HG03558 (cell line): Measurements from ENCODE around the gene PAGE4.

Source experiments
- ATAC-seq: cut with Tn5 transposase; IDR thresholded peaks from one replicate; pipeline ENCODE4 v1.9.1; 2021; ENCODE audit warnings: moderate number of reproducible peaks; ENCODE audit not compliant: unreplicated experiment; ENCODE audit errors: extremely low read depth

Gene PAGE4, protein sequence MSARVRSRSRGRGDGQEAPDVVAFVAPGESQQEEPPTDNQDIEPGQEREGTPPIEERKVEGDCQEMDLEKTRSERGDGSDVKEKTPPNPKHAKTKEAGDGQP

DNA sequence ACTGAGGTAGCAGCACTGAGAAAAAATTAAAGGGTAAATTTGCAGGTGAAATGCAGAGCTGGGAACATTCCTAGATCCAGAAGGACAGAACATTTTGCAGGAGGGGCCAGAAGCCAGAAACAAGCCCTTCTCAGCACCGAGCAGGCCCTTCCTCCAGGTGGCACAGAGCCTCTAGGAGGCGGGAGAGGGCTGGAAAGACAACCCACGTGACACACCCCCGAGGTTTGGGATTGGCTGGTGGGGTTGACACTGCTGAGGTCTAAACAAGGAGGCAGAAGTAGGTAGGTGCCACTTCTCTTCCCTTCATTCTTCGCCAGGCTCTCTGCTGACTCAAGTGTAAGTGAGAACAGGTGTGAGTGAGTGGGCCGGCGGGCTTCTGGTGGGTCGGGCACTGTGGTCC is at the start of gene PAGE4:
TSS of gene PAGE4 (plus strand) at position 288 of the 400 bp plus-strand sequence. CDS start 1,126 bp downstream, outside the sequence.
- no peak for ATAC-seq

DNA sequence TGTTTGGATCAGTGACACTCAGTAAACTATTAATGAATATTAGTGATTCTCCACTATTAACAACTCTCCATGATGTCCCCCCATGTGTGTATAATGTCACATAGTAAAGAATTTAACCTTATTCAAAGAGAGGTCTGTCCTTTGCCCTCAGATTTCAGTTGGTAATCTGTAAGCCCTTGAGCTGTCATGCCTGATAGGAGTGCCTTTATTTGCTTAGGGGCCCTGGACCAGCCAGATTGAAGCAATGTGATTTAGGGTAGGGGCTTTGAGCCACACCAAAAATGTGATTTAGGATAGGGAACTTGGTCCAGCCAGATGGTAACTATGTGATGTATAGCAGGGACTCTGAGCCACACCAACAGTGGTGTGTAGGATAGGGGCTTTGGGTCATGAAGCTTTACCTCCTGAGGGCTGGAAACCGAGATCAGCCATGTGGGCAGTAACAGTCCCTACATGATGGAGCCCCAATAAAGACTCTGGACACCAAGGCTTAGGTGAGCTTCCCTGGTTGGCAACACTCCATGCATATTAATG is 44.3 kb upstream of the PAGE4 start:
- no peak for ATAC-seq

DNA sequence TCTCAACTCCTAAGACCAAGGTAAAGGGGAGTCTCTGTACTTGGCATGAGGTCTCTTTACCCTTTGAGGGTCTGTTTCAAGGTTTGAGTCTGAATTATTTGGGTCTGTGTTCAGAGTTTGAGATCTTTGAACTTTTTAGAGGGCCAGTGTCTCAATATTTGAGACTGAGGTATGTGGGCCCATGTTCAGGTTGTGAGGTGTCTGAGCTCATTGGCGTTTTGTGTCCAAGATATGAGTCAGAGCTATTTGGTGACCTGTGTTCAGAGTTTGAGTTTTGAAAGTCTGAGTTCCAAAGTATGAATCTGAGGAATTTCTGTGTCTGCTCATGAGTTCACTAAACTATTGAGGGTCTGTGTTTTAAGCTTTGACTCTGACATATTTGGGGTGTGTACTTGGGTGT is 36.7 kb upstream of the PAGE4 start:
- ATAC-seq: no peak

DNA sequence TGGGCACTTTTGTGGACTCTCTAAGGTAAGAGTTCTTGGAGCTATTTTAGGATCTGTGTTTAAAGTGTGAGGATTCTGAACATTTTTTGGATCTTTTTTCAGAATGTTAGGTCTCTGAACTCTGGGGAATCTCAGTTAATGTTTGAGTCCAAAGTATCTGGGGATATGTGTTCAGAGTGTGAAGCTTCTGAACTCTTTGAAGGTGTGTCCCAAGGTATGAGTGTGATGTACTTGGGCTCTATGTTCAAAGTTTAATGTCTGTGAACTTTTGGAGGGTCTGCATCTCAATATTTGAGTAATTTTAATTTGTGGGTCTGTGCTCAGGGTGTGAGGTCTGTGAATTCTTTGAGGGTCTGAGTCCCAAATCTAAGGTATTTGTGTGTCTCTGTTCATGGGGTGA is 35.4 kb upstream of the PAGE4 start:
- no peak for ATAC-seq

DNA sequence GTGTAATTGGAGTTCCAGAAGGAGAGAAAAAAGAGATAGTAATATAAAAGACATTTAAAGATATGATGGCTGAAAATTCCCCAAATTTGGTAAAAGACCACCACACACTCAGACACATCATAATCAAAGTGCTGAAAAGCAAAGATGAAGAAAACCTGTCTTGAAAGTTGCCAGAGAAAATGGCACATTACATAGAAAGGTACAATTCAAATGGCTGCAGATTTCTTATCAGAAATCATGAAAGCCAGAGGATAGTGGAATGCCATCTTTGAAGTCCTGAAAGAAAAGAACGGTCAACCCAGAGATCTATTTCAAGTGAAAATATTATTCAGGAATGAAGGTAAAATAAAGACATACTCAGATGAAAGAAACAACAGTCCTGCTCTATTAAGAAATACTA is 29.3 kb upstream of the PAGE4 start:
- ATAC-seq: no peak

DNA sequence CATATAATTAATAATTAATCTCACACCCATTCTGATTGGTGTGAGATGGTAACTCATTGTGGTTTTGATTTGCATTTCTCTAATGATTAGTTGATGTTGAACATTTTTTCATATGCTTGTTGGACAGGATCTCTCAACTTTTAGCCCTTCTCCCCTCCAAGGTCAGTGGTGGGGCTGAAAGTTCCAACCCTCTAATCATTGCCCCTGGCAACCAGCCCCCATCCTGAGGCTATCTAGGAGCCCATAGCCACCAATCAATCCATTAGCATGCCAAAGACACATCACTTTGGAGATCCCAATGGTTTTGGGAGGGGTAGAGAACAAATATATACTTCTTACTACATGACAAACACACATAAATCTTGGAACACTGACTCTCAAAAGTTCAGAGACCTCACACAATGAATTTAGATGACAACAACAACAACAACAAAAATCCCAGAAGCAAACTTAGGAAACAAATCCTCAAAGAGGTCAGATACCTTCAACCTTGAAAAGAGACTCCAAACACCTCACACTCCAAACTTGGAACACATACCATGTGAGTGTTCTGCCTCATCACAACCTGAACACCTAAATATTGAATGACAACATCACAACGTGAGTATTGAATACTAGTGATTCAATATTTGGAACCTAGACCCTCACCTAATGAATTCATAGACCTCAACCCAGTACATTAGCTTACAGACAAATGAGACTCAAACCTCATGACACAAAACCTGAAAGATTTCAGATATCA is 19.0 kb upstream of the PAGE4 start:
- ATAC-seq: no peak

DNA sequence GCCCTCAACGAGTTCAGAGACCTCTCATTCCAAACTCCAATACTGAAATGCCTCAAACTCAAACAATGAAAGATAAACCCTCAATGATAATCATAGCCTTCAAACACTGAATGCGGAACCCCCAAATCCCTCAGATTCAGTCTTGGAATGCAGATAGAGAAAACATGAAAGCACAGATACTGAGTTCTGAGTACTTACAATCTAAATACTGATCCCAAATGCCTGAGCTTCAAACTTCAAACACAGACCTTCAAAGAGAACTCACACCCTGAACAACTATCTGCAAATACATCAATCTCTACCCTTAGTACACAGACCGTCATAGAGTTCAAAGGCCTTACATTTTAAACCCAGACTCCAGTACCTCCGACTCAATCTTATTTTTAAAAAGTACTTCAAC is 16.9 kb upstream of the PAGE4 start:
- ATAC-seq: no peak

DNA sequence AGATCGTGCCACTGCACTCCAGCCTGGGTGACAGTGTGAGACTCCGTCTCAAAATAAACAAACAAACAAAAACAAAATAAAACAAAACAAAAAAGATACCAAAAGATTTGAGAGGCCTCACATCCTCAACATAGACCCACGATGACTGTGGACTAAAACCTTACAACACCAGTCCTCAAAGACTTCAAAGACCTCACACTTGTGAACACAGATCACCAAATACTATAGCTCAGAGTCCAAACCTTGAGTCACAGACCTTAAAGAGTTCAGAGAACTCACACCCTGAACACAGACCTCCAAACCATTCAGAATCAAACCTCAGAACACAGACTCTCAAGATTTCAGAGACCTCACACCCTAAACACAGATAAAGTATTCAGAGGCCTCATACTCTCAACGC is 12.7 kb upstream of the PAGE4 start:
- ATAC-seq: no peak

DNA sequence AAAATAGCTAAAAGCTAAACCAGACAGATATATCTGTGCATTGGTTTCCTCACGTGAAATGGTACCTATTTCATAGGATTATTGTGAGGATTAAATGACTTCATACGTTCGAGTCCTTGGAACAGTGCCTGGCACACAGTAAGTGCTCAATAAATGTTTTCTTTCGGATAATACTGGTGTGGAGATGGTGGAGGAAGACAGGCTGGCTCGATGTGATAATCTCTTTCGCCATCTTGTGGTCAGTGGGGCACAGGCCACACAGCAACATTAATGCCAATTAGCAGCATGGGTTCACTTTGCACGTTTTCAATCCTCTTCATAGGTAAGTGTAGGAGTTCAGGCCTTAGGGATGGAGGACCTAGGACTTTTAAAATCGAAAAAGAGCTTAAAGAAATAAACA is 9.3 kb downstream of the PAGE4 start:
- ATAC-seq: no peak

DNA sequence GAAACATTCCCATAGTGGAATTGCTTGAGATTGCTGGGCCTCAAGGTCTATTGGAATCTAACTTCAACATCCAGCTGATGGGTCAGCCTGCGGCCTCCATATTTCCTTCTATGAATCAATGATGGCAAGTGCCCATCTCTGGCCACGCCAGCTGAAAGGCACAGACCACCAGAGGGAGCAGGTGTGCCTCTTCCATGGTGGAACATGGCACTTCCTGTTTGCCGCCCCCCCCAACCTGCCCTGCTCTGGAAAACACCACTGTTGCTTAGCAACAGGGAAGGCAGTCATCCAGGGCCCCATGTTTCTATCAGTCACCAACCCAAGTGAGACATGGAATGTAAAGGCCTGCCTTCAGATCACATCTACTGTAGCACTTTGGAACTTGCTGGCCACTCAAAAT is 11.6 kb downstream of the PAGE4 start:
- ATAC-seq: no peak

DNA sequence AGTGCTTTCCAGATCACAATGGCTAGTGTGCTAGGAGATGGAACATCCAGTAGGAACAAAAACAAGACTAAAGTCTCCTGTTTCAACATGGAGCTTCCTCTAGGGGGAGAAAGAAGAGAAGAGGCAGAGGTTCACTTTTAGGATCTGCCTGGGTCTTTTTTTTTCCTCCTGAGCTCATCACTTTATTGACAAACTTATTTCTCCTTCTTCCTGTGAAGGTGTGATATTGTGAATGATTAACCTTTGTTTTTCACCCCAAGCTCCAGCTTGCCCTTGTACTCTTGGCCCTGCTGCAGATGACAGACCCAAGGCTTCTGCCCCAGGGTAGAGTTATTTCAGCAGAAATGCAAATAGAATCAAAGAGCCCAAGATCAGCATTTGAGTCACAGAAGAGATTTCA is 13.5 kb downstream of the PAGE4 start:
- no peak for ATAC-seq

DNA sequence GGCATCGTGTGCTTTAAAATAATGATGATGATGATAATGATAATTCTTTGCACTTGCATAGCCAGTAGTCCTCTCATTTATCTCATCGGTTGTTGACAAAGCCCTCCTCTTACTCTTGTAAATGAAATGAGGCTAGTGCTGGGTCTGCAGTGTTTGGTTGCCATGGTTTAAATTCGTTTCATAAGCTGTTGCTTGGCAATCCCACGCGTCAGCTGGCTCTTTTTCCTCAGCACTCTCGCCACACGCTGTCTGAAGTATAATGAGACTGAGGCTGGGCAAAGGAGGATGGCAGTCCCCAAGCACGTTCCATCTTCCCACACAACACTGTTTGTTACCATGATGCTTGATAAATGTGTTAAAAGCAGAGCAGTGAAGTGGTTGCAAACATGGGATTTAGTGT is 15.5 kb downstream of the PAGE4 start:
- no peak for ATAC-seq

DNA sequence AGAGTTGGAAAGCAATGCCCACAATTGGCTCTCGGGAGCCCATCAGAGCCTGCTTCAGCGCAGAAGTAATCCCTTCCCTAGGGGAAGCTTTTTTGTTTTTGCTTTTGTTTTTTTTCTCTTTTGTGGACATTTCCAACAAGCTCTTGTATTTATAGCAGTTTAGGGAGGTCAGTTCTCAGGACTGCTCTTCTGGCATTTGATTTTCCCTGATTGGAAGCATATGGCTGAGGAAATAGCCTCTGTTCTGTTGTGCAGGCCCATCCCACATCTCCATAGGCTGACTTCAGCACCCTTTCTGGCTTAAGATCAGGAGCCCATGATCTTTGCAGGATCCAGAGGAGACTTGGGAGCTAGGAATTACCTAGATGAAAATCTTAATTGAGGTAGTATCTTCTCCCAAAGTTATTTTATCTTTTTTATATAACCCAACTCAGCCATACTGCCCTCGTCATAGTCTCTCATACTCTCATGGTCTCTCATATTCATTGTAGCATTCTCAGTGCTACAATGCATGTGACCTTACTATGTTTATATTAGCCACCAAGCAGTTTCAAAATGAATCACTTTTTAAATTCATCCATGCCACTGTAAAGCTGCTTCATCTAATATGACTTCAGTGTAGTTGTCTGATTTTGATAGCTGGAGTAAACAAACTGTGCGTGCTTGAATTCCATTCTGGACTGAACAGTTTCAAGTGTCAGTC is 16.7 kb downstream of the PAGE4 start:
- ATAC-seq: no peak

DNA sequence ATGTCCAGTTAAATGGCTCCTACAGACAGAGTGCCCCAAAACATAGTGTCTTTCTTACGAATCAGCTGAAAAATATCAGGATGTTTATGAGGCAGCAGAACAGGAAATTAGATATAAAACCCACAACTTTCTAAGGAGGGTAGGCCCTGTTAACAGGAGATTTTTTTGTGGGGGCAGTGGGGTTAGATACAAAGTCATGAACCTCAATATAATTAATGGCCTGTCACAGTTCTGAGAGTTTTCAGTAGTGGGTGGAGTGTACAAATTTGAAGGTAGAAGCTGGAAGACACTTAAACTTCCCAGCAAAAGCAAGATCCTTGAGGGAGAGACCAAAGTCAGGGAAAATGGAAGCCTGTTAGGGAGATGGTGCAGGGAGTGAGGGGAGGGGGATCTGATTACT is 17.4 kb downstream of the PAGE4 start:
- no peak for ATAC-seq

DNA sequence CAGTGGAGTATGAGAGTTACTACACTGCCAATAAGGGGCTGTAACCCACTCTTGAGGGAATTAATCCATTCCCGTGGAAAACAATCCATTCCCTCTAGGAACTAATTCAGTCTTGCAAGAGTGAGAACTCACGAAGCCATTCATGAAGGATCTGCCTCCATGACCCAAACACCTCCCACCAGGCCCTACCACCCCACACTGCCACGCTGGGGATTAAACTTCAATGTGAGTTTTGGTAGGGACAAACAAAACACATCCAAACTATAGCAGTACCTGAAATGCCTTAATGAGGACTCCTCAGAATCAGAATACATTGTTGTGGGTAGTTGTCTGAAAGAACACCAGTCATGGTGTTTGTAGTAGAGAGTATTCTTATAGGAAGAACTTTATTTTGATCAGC is 19.2 kb downstream of the PAGE4 start:
- ATAC-seq: no peak

DNA sequence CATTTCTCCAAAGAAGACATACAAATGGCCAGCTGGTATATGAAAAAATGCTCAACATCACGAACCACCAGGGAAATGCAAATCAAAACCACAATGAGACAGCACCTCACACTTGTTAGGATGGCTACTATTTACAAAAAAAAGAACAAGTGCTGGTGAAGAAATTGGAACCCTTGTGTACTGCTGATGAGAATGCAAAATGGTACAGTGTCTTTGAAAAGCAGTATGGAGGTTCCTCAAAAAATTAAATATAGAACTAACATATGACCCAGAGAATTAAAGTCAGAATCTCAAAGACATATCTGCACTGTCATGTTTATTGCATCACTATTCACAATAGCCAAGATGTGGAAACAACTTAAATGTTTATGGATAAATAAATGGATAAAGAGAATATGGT is 20.9 kb downstream of the PAGE4 start:
- no peak for ATAC-seq

DNA sequence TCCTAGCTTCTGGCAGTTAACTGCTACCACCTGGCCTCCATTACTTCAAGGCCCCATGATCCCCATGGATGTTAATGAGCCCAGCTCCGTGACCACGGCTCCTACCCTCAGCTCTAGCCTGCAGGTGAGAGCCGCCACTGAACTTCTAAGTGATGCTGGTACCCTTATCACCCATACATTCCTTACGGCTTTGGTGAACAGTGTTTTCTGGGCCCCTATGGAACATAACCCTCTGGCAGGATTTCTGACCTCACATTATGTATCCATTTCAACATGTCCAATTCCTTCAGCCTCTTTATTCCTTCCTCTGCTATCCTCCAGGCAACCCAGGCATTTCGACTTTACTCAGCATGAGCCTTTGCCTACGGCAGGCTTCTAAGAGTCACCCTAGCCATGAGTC is 24.6 kb downstream of the PAGE4 start:
- no peak for ATAC-seq

DNA sequence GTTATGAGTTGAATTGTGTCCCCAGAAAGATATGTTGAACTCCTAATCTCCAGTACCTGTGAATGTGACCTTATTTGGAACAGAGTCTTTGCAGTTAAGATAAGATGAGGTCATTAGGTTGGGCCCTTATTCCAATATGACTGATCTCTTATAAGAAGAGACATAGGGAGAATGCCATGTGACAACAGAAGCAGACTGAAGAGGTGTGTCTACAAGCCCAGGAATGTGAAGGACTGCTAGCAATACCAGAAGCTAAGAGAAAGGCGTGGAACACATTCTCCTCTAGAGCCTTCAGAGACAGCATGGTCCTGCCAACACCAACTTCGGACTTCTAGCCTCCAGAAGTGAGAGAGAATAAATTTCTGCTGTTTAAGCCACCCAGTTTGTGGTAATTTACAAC is 27.7 kb downstream of the PAGE4 start:
- no peak for ATAC-seq

DNA sequence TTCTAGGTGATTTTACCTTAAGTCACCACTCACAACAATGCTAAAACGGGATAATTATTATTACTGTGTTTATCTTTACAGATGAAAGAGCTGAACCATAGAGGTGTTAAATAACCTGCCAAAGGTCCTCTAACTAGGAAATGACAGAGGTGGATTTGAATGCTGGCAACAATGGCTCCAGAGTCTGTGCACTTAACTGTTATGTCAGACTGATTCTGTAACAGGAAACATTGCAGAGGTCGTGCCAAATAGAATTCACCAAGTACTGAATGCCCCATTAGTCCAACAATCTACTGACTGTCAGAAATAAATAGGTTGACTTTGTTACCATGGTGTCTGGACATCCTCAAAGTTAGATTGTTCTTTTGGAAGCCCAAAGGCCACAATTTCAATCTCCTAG is 29.2 kb downstream of the PAGE4 start:
- ATAC-seq: no peak

DNA sequence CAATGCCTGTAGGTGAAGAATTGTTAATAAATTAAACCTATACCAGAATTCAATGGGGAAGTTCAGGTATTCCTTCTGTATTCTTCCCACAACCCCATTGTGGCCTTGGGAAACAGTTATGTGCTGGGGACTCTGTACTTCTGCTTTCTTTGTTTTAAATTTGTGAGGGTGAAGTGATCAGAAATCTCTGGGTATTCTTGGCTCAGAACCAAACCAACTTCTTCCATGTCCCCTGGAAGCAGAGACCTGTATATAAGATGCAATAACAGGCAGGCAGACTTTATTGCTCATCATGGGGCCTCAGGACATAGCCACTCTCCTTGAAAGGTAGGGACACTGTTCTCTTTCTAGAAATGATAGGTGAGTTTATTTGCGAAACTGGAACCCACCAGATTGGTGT is 30.4 kb downstream of the PAGE4 start:
- ATAC-seq: no peak

DNA sequence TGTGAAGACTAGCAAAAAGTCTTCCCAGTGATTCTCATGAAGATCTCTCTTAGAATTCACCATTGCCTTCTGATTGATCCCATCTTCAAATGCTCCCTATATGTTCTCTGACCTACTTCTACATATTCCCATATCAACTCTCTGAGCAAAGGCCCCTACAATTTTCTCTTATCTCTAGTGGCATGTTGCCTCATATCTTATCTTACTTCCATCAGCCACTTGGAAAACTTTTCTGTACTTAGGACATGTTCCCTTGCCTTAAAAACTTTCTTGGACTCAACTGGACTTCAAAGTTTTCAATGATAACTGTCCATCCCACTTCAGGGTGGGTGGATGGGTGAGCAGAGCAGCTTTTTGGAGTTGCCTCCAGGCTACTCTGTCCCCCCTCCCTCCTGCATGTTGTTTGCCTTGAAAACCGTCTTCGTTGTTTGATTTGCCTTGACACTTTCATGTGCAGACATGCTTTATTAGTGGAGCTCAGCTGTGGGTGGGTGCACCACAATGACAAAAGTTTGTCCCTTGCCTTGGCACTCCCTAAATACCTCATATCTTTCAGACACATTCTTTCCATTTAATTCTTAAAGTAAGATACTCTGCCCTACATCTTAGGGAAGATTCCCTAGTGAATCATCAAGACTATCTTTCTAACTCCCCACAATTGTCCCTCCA is 31.9 kb downstream of the PAGE4 start:
- no peak for ATAC-seq
